HCT116 (cell line): ENCODE measurements around the gene SSR1. TPM values are rescaled to one million over a fixed set of nuclear protein-coding genes. Genes with fewer than 3 reads are reported as not detected.

Experiments
- ATAC-seq: fragments of 200-7000 bp; cut with Tn5 transposase; 2 replicates; pipeline ENCODE4 v1.9.1; 2020; ENCODE audit warnings: mild to moderate bottlenecking, moderate library complexity
- BruUV-seq: library from RNA; stranded (reverse); fragments of 400-500 nt; replicated peaks from 2 replicates; lab custom pipeline; 2021; lab: Mats Ljungman, UMichigan
- CTCF ChIA-PET: fragments of 300-600 bp; sonication (Branson Sonifier 250); formaldehyde crosslinking; loops from one replicate; lab custom pipeline; 2021; ENCODE audit warnings: antibody characterized with exemption; lab: Charles Lee
- POLR2A ChIA-PET: fragments of 300-600, 350-600 bp; sonication (Branson Sonifier 250); formaldehyde crosslinking; loops from one replicate; lab custom pipeline; 2021; ENCODE audit warnings: antibody characterized with exemption; lab: Charles Lee
- RAD21 ChIA-PET, 2 experiments: fragments of 300-600 bp; sonication (Branson Sonifier 250); formaldehyde crosslinking; loops; one replicate each; lab custom pipeline; 2023; ENCODE audit warnings: low total read pairs in 2 of 2; ENCODE audit not compliant: uncharacterized antibody in 2 of 2, unreplicated experiment in 2 of 2, low non-redundant PET in 1 of 2; lab: Charles Lee
- DNase-seq: peaks from one replicate; pipeline ENCODE4 v3.0.0-alpha.2; 2010; ENCODE audit warnings: low read depth, low spot score
- H2AFZ ChIP-seq: fragments of 200-600 bp; shearing (Covaris generic), sonication (generic); 2 replicates; pipeline ENCODE4 v1.6.1; 2017; ENCODE audit warnings: low read depth, mixed run types, mixed read lengths, antibody characterized with exemption, low read length; ENCODE audit not compliant: poor library complexity, severe bottlenecking
- H3K27ac ChIP-seq: 2 replicates; pipeline ENCODE4 v1.5.1; 2012; ENCODE audit warnings: low read depth, low read length
- H3K27me3 ChIP-seq: fragments of 200-600 bp; sonication (generic); 2 replicates; pipeline ENCODE4 v1.6.1; 2016; ENCODE audit warnings: mixed run types, low read length, mixed read lengths; ENCODE audit not compliant: insufficient read depth
- H3K36me3 ChIP-seq, 2 experiments: fragments of 200-500 bp in 1 of 2; fragments of 200-600 bp in 1 of 2; sonication (Bioruptor generic) in 1 of 2; sonication (generic) in 1 of 2; 2 replicates each; pipeline versions ENCODE4 v1.5.1 to v1.6.1; 2014 to 2016; ENCODE audit warnings: low read length in 2 of 2, inconsistent platforms in 1 of 2, mixed read lengths in 1 of 2, mixed run types in 1 of 2; ENCODE audit not compliant: insufficient read depth in 2 of 2, control insufficient read depth in 1 of 2
- H3K4me1 ChIP-seq, 2 experiments: fragments of 200-600 bp in 1 of 2; sonication (generic) in 1 of 2; 2 replicates each; pipeline versions ENCODE4 v1.5.1 to v1.6.1; 2012 to 2017; ENCODE audit warnings: low read length in 2 of 2, inconsistent platforms in 1 of 2, mild to moderate bottlenecking in 1 of 2, mixed read lengths in 1 of 2, mixed run types in 1 of 2, moderate library complexity in 1 of 2; ENCODE audit not compliant: insufficient read depth in 2 of 2, control insufficient read depth in 1 of 2
- H3K4me2 ChIP-seq: fragments of 200-600 bp; sonication (generic); 2 replicates; pipeline ENCODE4 v1.6.1; 2017; ENCODE audit warnings: mixed run types, low read length, mixed read lengths
- H3K4me3 ChIP-seq, 2 experiments: fragments of 200-600 bp in 1 of 2; sonication (generic) in 1 of 2; replicated peaks in 1 of 2; 2 replicates each; pipeline ENCODE4 v1.5.1; 2011 to 2016; ENCODE audit warnings: low read length in 2 of 2, control low read depth in 1 of 2, low read depth in 1 of 2, mild to moderate bottlenecking in 1 of 2, mixed read lengths in 1 of 2, mixed run types in 1 of 2
- H3K79me2 ChIP-seq: fragments of 200-600 bp; sonication (generic); 2 replicates; pipeline ENCODE4 v1.6.1; 2017; ENCODE audit warnings: mild to moderate bottlenecking, mixed run types, low read length, moderate library complexity, mixed read lengths; ENCODE audit not compliant: insufficient read depth
- H3K9ac ChIP-seq: fragments of 200-600 bp; sonication (generic); 2 replicates; pipeline ENCODE4 v1.6.1; 2016; ENCODE audit warnings: low read length, mixed read lengths
- H3K9me2 ChIP-seq: fragments of 200-600 bp; sonication (generic), shearing (Covaris generic); 2 replicates; pipeline ENCODE4 v1.6.1; 2017; ENCODE audit warnings: mixed run types, mild to moderate bottlenecking, moderate library complexity; ENCODE audit not compliant: insufficient read depth
- H3K9me3 ChIP-seq, 2 experiments: fragments of 200-500 bp in 1 of 2; fragments of 200-600 bp in 1 of 2; sonication (Bioruptor generic) in 1 of 2; sonication (generic) in 1 of 2; 2 replicates each; pipeline ENCODE4 v1.6.1; 2014 to 2017; ENCODE audit warnings: low read length in 2 of 2, mixed read lengths in 2 of 2, inconsistent platforms in 1 of 2, low read depth in 1 of 2, mild to moderate bottlenecking in 1 of 2, mixed run types in 1 of 2, moderate library complexity in 1 of 2; ENCODE audit not compliant: control insufficient read depth in 1 of 2, insufficient read depth in 1 of 2
- H4K20me1 ChIP-seq: fragments of 200-600 bp; sonication (generic), shearing (Covaris generic); 2 replicates; pipeline ENCODE4 v1.6.1; 2017; ENCODE audit warnings: mixed run types, mild to moderate bottlenecking, moderate library complexity; ENCODE audit not compliant: insufficient read depth
- CEBPB ChIP-seq: IDR thresholded peaks from 2 replicates; pipeline ENCODE4 v1.6.1; 2012; ENCODE audit warnings: low read depth
- EGR1 ChIP-seq: IDR thresholded peaks from 2 replicates; pipeline ENCODE4 v1.6.1; 2012; ENCODE audit warnings: low read depth
- EZH2 ChIP-seq: fragments of 200-600 bp; sonication (generic); IDR thresholded peaks from 2 replicates; pipeline ENCODE4 v1.6.1; 2017; ENCODE audit warnings: antibody characterized with exemption, mixed run types
- EZH2phosphoT487 ChIP-seq: fragments of 200-600 bp; IDR thresholded peaks from 2 replicates; pipeline ENCODE4 v1.6.1; 2018; ENCODE audit warnings: antibody characterized with exemption, borderline replicate concordance
- JUND ChIP-seq: IDR thresholded peaks from 2 replicates; pipeline ENCODE4 v1.6.1; 2012
- POLR2AphosphoS5 ChIP-seq: IDR thresholded peaks from 2 replicates; pipeline ENCODE4 v1.6.1; 2011; ENCODE audit warnings: mild to moderate bottlenecking, low read depth, low read length, moderate library complexity
- SIN3A ChIP-seq: IDR thresholded peaks from 2 replicates; pipeline ENCODE4 v1.6.1; 2012; ENCODE audit warnings: low read depth
- SRF ChIP-seq: IDR thresholded peaks from 2 replicates; pipeline ENCODE4 v1.6.1; 2012; ENCODE audit warnings: low read depth
- TCF7L2 ChIP-seq: IDR thresholded peaks from 2 replicates; pipeline ENCODE4 v1.7.0; 2011; ENCODE audit warnings: borderline replicate concordance, inconsistent platforms; ENCODE audit not compliant: insufficient read depth, insufficient read length; ENCODE audit errors: extremely low read depth
- YY1 ChIP-seq: IDR thresholded peaks from 2 replicates; pipeline ENCODE4 v1.6.1; 2011; ENCODE audit warnings: low read length, low read depth, moderate library complexity, mild to moderate bottlenecking; ENCODE audit not compliant: insufficient replicate concordance; ENCODE audit errors: extremely low read depth
- ZFX ChIP-seq: fragments of 450-650 bp; IDR thresholded peaks from 2 replicates; pipeline ENCODE4 v1.6.1; 2017
- ZNF274 ChIP-seq: fragments of 200-500 bp; sonication (Bioruptor generic); IDR thresholded peaks from 2 replicates; pipeline ENCODE4 v1.6.1; 2014; ENCODE audit warnings: mild to moderate bottlenecking, low read depth, low read length, inconsistent platforms
- intact Hi-C: fragments of 100-400 bp; cut with micrococcal nuclease; formaldehyde crosslinking; loops from 2 replicates; pipeline ENCODE4 v1.10.0; 2022
- total RNA-seq: library from RNA; stranded (reverse); gene quantifications from one replicate; pipeline ENCODE4 v1.2.1, GENCODE V29; 2021; ENCODE audit not compliant: unreplicated experiment
- TF ChIP-seq, protein P1 (sequence below): IDR thresholded peaks from 2 replicates; pipeline ENCODE4 v1.6.1; 2012
- TF ChIP-seq, protein P2 (sequence below), 3 experiments: fragments of 200-600 bp in 1 of 3; sonication (generic) in 1 of 3; IDR thresholded peaks in 2 of 3; conservative IDR thresholded peaks in 1 of 3; 2 replicates each; pipeline ENCODE4 v1.5.1; 2012 to 2017; ENCODE audit warnings: low read depth in 2 of 3, low read length in 2 of 3, antibody characterized with exemption in 1 of 3, borderline replicate concordance in 1 of 3, control low read depth in 1 of 3, mild to moderate bottlenecking in 1 of 3, mixed read lengths in 1 of 3, mixed run types in 1 of 3, moderate library complexity in 1 of 3; ENCODE audit not compliant: insufficient read depth in 1 of 3

The SSR1 gene
- total RNA-seq, 1 experiment from 2014 or later: 127 TPM

- TF ChIP-seq TCF7L2 (no peak), EZH2phosphoT487 (no peak), YY1 (no peak), CEBPB (no peak), EZH2 (no peak), SIN3A (no peak), ZFX (no peak), JUND (no peak), POLR2AphosphoS5 (no peak)
- TF ChIP-seq, protein P1, sequence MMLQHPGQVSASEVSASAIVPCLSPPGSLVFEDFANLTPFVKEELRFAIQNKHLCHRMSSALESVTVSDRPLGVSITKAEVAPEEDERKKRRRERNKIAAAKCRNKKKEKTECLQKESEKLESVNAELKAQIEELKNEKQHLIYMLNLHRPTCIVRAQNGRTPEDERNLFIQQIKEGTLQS: no peak
- TF ChIP-seq, protein P2, sequence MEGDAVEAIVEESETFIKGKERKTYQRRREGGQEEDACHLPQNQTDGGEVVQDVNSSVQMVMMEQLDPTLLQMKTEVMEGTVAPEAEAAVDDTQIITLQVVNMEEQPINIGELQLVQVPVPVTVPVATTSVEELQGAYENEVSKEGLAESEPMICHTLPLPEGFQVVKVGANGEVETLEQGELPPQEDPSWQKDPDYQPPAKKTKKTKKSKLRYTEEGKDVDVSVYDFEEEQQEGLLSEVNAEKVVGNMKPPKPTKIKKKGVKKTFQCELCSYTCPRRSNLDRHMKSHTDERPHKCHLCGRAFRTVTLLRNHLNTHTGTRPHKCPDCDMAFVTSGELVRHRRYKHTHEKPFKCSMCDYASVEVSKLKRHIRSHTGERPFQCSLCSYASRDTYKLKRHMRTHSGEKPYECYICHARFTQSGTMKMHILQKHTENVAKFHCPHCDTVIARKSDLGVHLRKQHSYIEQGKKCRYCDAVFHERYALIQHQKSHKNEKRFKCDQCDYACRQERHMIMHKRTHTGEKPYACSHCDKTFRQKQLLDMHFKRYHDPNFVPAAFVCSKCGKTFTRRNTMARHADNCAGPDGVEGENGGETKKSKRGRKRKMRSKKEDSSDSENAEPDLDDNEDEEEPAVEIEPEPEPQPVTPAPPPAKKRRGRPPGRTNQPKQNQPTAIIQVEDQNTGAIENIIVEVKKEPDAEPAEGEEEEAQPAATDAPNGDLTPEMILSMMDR (IDR thresholded peaks at IDR 0.05 in 2 of 3, conservative IDR thresholded peaks at IDR 0.05 in 1 of 3; ENCODE audit: borderline replicate concordance in 1 of 3, insufficient read depth in 1 of 3, low read depth in 2 of 3, low read length in 2 of 3): no peak
Observed at GRCh38 chr6:7224731-7225130, 88.3 kb downstream of the SSR1 start (continued).

- no peak overlapping the region for H3K4me2 ChIP-seq
- DNase-seq: no peak
- no peak overlapping the region for H3K4me3 ChIP-seq
- peaks cover 6 to 12% of the 10 kb centered on the region in 2 experiments for H3K36me3 ChIP-seq
- ChIA-PET RAD21 (no interaction called here), POLR2A (no interaction called here), CTCF (no interaction called here)
- no peak overlapping the region for H2AFZ ChIP-seq
- H4K20me1 ChIP-seq: no peaks in the 10 kb centered on the region; the same call in 1 of the 2 replicates
- H3K9me2 ChIP-seq: no peaks in the 10 kb centered on the region
- H3K27me3 ChIP-seq: no peaks in the 10 kb centered on the region
- BruUV-seq: no TSS peak
- no peak overlapping the region for H3K9ac ChIP-seq
- intact Hi-C loops: no loop called here
- TF ChIP-seq EGR1: no peak
- no peak for TF ChIP-seq ZNF274
- TF ChIP-seq EZH2: no peak
- TF ChIP-seq, protein P2 (IDR thresholded peaks at IDR 0.05 in 2 of 3, conservative IDR thresholded peaks at IDR 0.05 in 1 of 3; ENCODE audit: borderline replicate concordance in 1 of 3, insufficient read depth in 1 of 3, low read depth in 2 of 3, low read length in 2 of 3): no peak
- TF ChIP-seq SRF: no peak
- no peak for TF ChIP-seq ZFX
- ATAC-seq: no peak
- H3K27ac ChIP-seq: no peak overlapping the region
- H3K9me3 ChIP-seq: no peaks in the 10 kb centered on the region
- peaks cover 0 to 10% of the 10 kb centered on the region in 2 experiments; a peak in 2 of 4 replicates for H3K4me1 ChIP-seq
- no peaks in the 10 kb centered on the region; the same call in 1 of the 2 replicates for H3K79me2 ChIP-seq
Observed at GRCh38 chr6:7222197-7222596, 90.8 kb downstream of the SSR1 start.
